Left ventricle myocardium inferior (tissue), 1 donor: Measurements from ENCODE around the gene FXYD5. TPM values are rescaled to one million over a fixed set of nuclear protein-coding genes. Genes with fewer than 3 reads are reported as not detected.

Experiments
- DNase-seq: peaks from one replicate; pipeline ENCODE4 v3.0.0-alpha.2; 2020
- H3K27ac ChIP-seq: fragments of 200-600 bp; replicated peaks from 2 replicates; pipeline ENCODE4 v1.8.0; 2021
- H3K27me3 ChIP-seq: fragments of 200-600 bp; 2 replicates; pipeline ENCODE4 v1.8.0; 2021; ENCODE audit warnings: low read depth
- H3K36me3 ChIP-seq: fragments of 200-600 bp; 2 replicates; pipeline ENCODE4 v1.8.0; 2021
- H3K4me1 ChIP-seq: fragments of 200-600 bp; 2 replicates; pipeline ENCODE4 v1.8.0; 2021
- H3K4me3 ChIP-seq: fragments of 200-600 bp; 2 replicates; pipeline ENCODE4 v1.8.0; 2021; ENCODE audit warnings: mild to moderate bottlenecking, moderate library complexity
- H3K9me3 ChIP-seq: fragments of 200-600 bp; replicated peaks from 2 replicates; pipeline ENCODE4 v1.8.0; 2021
- CTCF ChIP-seq: fragments of 200-600 bp; IDR thresholded peaks from 2 replicates; pipeline ENCODE4 v1.8.0; 2021; ENCODE audit warnings: antibody characterized with exemption, mild to moderate bottlenecking, borderline replicate concordance
- intact Hi-C: fragments of 100-400 bp; cut with micrococcal nuclease; formaldehyde crosslinking; loops from one replicate; pipeline ENCODE4 v1.11.0; 2022
- total RNA-seq: library from RNA; stranded (reverse); fragmentation: NEBNext Ultra II Directional; extraction: Animal tissue kit (Norgen Biotek cat#: 25700); gene quantifications from one replicate; pipeline ENCODE4 v1.2.1, GENCODE V29; 2021
- donor health status: DM: no; HTN: yes; CAD: no; lungs with severe emphysema.

The FXYD5 gene
- total RNA-seq, 1 donor from 2014 or later = 23.4 TPM

GRCh38 chr19:35165200-35166058 lies 10.9 kb downstream of the FXYD5 start:
- intact Hi-C loops = no loop called here
- Histone ChIP-seq H3K9me3 (peaks cover 48% of the 10 kb centered on the region), H3K4me3 (no peak overlapping the region), H3K4me1 (no peaks in the 10 kb centered on the region), H3K36me3 (peaks cover 68% of the 10 kb centered on the region), H3K27ac (no peak overlapping the region), H3K27me3 (no peaks in the 10 kb centered on the region)
- DNase-seq = no peak
- no peak for TF ChIP-seq CTCF

- H3K4me1 ChIP-seq = no peaks in the 10 kb centered on the region
- peaks cover 61% of the 10 kb centered on the region for H3K36me3 ChIP-seq
- H3K4me3 ChIP-seq = no peak overlapping the region
- no peak for TF ChIP-seq CTCF
- intact Hi-C loops = no loop called here
- no peak overlapping the region for H3K27ac ChIP-seq
- DNase-seq = no peak
- H3K27me3 ChIP-seq = no peaks in the 10 kb centered on the region
- peaks cover 48% of the 10 kb centered on the region for H3K9me3 ChIP-seq
Measured at GRCh38 chr19:35166100-35167063, 11.8 kb downstream of the FXYD5 start.

GRCh38 chr19:35167251-35168119 lies 12.9 kb downstream of the FXYD5 start:
- Histone ChIP-seq H3K27me3 (no peaks in the 10 kb centered on the region), H3K4me1 (peaks cover 7% of the 10 kb centered on the region), H3K27ac (no peak overlapping the region), H3K9me3 (peaks cover 42% of the 10 kb centered on the region), H3K4me3 (no peak overlapping the region), H3K36me3 (peaks cover 50% of the 10 kb centered on the region)
- intact Hi-C loops = no loop called here
- DNase-seq = no peak
- TF ChIP-seq CTCF = no peak

GRCh38 chr19:35168196-35168595 lies 13.7 kb downstream of the FXYD5 start:
- peaks cover 42% of the 10 kb centered on the region for H3K36me3 ChIP-seq

More at GRCh38 chr19:35168196-35168595, 13.7 kb downstream of the FXYD5 start:
- TF ChIP-seq CTCF = no peak
- Histone ChIP-seq H3K9me3 (peaks cover 36% of the 10 kb centered on the region), H3K4me1 (peaks cover 7% of the 10 kb centered on the region), H3K27ac (no peak overlapping the region), H3K4me3 (no peak overlapping the region), H3K27me3 (no peaks in the 10 kb centered on the region)
- DNase-seq = no peak
- intact Hi-C loops = no loop called here
